NCI-H510A treated with DMSO at 0.1 percent for 48 hours (cell line): ENCODE data around the gene PBX3.
A peak's percentile ranks its signal among the peaks of the same experiment; 100 is the strongest.

Source experiments
- DNase-seq: peaks from one replicate; lab custom pipeline; 2025; lab: John Stamatoyannopoulos, UW

PBX3 gene

GRCh38 chr9:125747053-125747764 is at the start of gene PBX3:
TSS of gene PBX3 (plus strand) at chr9:125747373.
- DNase-seq = peak; percentile 35

GRCh38 chr9:125699870-125700269 is 47.3 kb upstream of the PBX3 start:
- DNase-seq = no peak

- DNase-seq = peak; percentile 6
These were observed 46.4 kb upstream of the PBX3 start for GRCh38 chr9:125700791-125701190.

- DNase-seq = no peak
These were observed 45.8 kb upstream of the PBX3 start for GRCh38 chr9:125701351-125701750.

GRCh38 chr9:125703662-125704061 is 43.5 kb upstream of the PBX3 start:
- no peak for DNase-seq

GRCh38 chr9:125705893-125706292 is 41.3 kb upstream of the PBX3 start:
- DNase-seq = no peak

- DNase-seq = peak; percentile 92
These were observed 40.3 kb upstream of the PBX3 start, which contains the start of gene MAPKAP1 for GRCh38 chr9:125706651-125707471. TSS of gene MAPKAP1 (minus strand) at chr9:125707208. CDS start at chr9:125672574, 34,634 bp downstream.

GRCh38 chr9:125707472-125707804 is 39.7 kb upstream of the PBX3 start:
- DNase-seq = no peak

GRCh38 chr9:125726456-125727132 is 20.6 kb upstream of the PBX3 start:
- no peak for DNase-seq

- DNase-seq = no peak
These were observed 17.0 kb upstream of the PBX3 start for GRCh38 chr9:125730168-125730567.

GRCh38 chr9:125732562-125732961 is 14.6 kb upstream of the PBX3 start:
- peak; percentile 67 for DNase-seq

GRCh38 chr9:125739436-125739835 is 7.7 kb upstream of the PBX3 start:
- no peak for DNase-seq

- DNase-seq = no peak
These were observed 4.5 kb upstream of the PBX3 start for GRCh38 chr9:125742657-125743056.

- DNase-seq = no peak
These were observed 3.3 kb upstream of the PBX3 start for GRCh38 chr9:125743682-125744428.

GRCh38 chr9:125744616-125745015 is 2.6 kb upstream of the PBX3 start:
- no peak for DNase-seq

GRCh38 chr9:125745018-125745417 is 2.2 kb upstream of the PBX3 start:
- no peak for DNase-seq

- no peak for DNase-seq
These were observed 1.5 kb upstream of the PBX3 start for GRCh38 chr9:125745682-125746016.

- DNase-seq = peak; percentile 94
These were observed 978 bp upstream of the PBX3 start for GRCh38 chr9:125746017-125746773.

- DNase-seq = no peak
These were observed 460 bp upstream of the PBX3 start for GRCh38 chr9:125746774-125747052.

- peak; percentile 16 for DNase-seq
These were observed 732 bp downstream of the PBX3 start for GRCh38 chr9:125747765-125748445.

- no peak for DNase-seq
These were observed 1.4 kb downstream of the PBX3 start for GRCh38 chr9:125748446-125749099.
